Measurements from ENCODE around the gene AQP12B. TPM values are rescaled to one million over a fixed set of nuclear protein-coding genes. Genes with fewer than 3 reads are reported as not detected.
"Not testable (repeated sequence)": the region's sequence is repeated elsewhere in the genome, so short reads cannot be mapped to it uniquely, and the experiment has no call there.

Gene AQP12B
- total RNA-seq, 1 donor from 2014 or later: not detected

GRCh38 chr2:240663546-240664190 is 19.0 kb downstream of the AQP12B start:
- DNase-seq (no peak), ATAC-seq (no peak)
- intact Hi-C loops (cut with micrococcal nuclease): no loop called here

DNA sequence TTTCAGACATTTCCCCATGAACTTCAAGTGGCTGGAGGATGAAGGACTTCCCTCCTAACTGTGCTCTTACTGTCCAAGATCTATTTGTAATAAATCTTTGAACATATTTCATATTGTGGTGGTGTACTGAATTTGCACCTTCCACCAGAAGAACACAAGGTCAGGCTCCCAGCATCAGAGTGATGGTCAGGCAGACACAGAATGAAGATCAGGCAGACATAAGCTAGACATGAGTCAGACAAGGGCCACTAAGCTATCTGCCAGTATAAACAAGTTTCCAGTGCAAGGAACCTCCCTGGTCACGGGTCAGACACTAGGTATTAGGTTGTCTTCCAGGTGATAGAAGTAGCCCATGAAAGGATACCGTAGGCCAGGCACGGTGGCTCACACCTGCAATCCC is 20.0 kb downstream of the AQP12B start:
- DNase-seq: no peak
- no peak for ATAC-seq
- intact Hi-C loops (cut with micrococcal nuclease): no loop called here

- ATAC-seq; DNase-seq; intact Hi-C loops (cut with micrococcal nuclease): not testable (repeated sequence)
Observed at GRCh38 chr2:240659883-240660282, 22.8 kb downstream of the AQP12B start.

- intact Hi-C loops (cut with micrococcal nuclease): no loop called here
- DNase-seq (no peak), ATAC-seq (no peak)
Observed at GRCh38 chr2:240655931-240656886, 26.5 kb downstream of the AQP12B start.

DNA sequence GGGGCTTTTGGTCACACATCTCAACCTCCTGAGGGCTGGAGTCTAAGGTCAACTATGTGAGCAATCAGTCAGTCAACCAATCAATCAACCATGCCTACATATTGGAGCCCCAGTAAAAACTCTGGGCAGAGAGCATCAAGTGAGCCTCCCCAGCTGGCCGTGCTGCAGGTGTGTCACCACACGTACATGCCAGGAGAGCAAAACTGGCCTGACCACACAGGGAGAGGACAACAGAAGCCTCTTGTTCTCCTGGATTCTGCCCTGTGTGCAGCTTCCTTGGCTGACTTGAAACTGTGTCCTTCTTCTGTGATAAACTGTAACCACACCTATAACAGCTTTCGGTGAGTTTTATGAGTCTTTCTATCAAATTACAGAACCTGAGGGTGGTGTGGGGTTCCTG is 31.5 kb downstream of the AQP12B start:
- DNase-seq: no peak
- intact Hi-C loops (cut with micrococcal nuclease): no loop called here
- ATAC-seq: no peak

- no peak for ATAC-seq
- intact Hi-C loops (cut with micrococcal nuclease): no loop called here
- no peak for DNase-seq
Observed at GRCh38 chr2:240650254-240650965, 32.3 kb downstream of the AQP12B start.

- intact Hi-C loops (cut with micrococcal nuclease): no loop called here
Observed at GRCh38 chr2:240649331-240649730, 33.4 kb downstream of the AQP12B start.

GRCh38 chr2:240648650-240649275 is 33.9 kb downstream of the AQP12B start:
- no peak for ATAC-seq
- intact Hi-C loops (cut with micrococcal nuclease): no loop called here
- DNase-seq: no peak

More at GRCh38 chr2:240649331-240649730, 33.4 kb downstream of the AQP12B start:
- ATAC-seq: no peak
- DNase-seq: no peak

DNA sequence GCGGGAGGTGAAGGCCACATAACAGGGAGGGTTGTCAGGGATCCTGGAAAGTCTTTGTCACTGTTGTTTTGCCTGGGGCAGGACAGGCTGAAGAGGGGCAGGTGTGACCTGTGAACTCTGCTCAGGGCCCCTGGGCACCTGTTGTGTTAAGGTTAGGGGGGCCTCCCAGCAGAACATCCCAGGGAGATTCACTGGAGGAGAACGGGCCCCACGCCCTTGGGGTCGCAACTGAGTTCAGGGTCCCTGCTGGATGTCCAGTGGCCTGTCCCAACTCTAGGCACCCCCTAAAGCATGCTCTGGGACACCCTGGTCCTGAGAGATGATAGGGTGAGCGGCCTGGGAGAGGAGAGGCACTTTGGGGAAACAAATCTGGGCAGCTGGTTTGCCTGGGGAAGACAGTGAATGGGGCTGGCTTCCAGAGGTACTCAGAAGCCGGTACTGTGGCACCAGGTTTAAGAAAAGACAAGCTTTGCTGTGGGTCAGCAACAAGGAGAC is 34.5 kb downstream of the AQP12B start:
- no peak for DNase-seq
- intact Hi-C loops (cut with micrococcal nuclease): no loop called here
- no peak for ATAC-seq

DNA sequence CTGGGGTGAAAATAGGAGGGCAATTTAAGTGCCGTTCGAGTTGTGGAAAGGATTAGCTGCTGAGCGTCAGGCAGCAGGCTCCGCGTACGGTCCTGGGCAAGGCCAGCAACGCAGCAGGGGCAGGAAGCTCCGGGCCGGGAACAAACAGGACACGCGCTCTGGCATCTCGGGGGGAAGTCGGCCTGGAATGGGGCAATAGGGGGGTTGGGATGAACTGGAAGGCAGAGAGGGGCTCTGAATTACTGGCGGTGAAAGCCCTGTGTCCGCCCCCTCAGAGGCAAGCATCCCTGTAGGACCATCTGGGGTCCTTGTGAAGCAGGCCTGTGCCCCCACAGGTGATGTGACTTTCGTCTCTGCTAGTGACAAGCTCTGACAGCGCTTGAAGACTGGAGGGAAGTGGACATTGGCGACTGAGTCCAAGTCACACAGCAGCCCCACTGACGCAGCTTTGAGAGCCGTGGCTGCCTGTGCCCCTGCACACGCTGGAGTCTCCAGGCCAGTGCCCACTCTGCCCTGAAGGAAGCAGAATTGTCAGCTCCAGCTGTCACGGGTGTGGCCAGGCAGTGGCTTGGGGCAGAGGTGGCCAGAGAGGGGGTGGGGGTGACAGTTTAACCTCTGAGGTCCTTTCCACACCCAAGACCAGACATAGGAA is 35.1 kb downstream of the AQP12B start:
- intact Hi-C loops (cut with micrococcal nuclease): no loop called here
- ATAC-seq: no peak
- DNase-seq: no peak

DNA sequence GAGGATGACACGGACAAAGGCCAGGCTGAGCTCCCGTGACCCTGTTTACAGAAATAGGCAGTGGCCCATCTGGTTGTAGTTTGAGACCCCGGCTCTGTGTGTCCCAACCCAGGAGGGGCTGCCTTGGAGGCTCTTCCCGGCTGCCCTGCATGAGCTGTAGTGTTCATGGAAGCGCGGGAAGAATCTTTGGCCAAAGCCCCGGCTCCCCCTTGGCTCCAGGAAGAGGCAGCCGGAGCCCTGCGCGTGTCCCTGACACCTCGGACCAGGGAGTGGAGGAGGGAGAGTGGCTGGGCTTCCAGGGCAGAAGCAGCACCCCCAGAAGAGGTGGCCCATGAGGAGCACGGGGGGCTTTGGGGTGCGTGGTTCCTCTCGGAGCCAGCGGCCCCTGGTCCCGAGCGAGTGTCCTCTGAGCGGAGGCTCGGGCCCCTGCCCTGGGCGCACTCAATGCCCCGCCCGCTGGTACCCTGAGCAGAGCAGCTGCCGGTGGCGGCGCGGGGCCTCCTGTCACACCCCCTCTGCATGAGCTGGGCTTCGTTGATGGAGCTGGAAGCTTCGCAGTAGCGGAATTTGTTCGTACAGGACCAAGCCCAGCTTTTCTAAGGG is 35.7 kb downstream of the AQP12B start:
- no peak for ATAC-seq
- intact Hi-C loops (cut with micrococcal nuclease): no loop called here
- no peak for DNase-seq

GRCh38 chr2:240646176-240646899 is 36.3 kb downstream of the AQP12B start:
- DNase-seq: no peak
- intact Hi-C loops (cut with micrococcal nuclease): no loop called here
- ATAC-seq: no peak

- DNase-seq: no peak
- intact Hi-C loops (cut with micrococcal nuclease): no loop called here
- no peak for ATAC-seq
Observed at GRCh38 chr2:240645801-240646175, 36.9 kb downstream of the AQP12B start.

DNA sequence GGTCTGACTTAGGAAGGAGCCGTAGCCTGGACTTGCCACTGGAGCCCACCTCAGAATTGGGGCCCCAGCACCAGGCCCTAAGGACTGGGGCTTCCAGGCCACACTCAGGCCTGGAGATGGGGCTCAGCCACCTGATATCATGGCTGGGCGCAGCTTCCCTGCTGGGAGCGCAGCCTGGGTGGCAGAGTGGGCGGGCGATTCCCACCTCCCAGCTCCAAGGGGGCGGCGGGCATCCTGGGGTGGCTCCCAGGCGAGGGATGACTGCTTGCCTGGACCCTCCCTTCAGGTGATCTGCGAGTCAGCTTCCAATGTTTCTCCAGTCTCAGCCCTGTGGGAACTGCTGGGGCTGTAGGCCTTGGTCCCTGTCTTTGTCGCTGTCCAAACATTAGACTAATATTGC is 37.3 kb downstream of the AQP12B start:
- intact Hi-C loops (cut with micrococcal nuclease): no loop called here
- ATAC-seq (no peak), DNase-seq (no peak)

DNA sequence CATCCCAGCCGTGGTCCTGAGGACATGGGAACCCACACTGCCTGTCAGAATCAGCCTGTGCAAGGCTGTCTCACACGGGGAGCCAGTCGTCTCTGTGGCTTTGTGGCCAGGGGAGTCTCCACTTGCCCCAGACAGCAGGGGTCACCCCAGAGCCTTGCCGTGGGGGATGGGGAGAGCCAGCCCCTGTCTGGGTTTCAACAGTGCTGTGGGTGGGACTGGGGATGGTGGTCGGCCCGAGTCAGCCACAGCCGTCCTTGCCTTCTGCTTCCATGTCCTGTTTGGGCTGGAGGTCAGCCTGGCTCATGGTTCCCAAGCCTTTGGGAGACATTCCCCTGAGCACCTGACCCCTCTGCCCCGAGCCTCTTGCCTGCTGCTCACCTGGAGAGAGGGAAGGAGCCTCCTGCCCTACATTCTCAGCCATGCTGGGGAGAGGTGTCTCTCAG is 37.8 kb downstream of the AQP12B start:
- intact Hi-C loops (cut with micrococcal nuclease): no loop called here

GRCh38 chr2:240644171-240644651 is 38.5 kb downstream of the AQP12B start:
- DNase-seq: no peak
- intact Hi-C loops (cut with micrococcal nuclease): no loop called here
- ATAC-seq: no peak

More for the DNA sequence above, 37.8 kb downstream of the AQP12B start:
- DNase-seq: no peak
- ATAC-seq: no peak

GRCh38 chr2:240643811-240644150 is 38.9 kb downstream of the AQP12B start:
- no peak for ATAC-seq
- intact Hi-C loops (cut with micrococcal nuclease): no loop called here
- DNase-seq: no peak

Data from left ventricle myocardium superior (tissue), 1 donor.